A673 (cell line): ENCODE results near the gene MOSPD2. TPM values are rescaled to one million over a fixed set of nuclear protein-coding genes. Genes with fewer than 3 reads are reported as not detected.

ENCODE experiments used
- BruUV-seq: library from RNA; stranded (reverse); fragments of 400-500 nt; replicated peaks from 2 replicates; lab custom pipeline; 2021; lab: Mats Ljungman, UMichigan
- CTCF ChIA-PET: fragments of 300-600 bp; sonication (Branson Sonifier 250); formaldehyde crosslinking; loops from one replicate; lab custom pipeline; 2022; ENCODE audit warnings: antibody characterized with exemption; lab: Charles Lee
- POLR2A ChIA-PET: fragments of 300-600 bp; sonication (Branson Sonifier 250); formaldehyde crosslinking; loops from one replicate; lab custom pipeline; 2022; ENCODE audit warnings: antibody characterized with exemption; ENCODE audit not compliant: low non-redundant PET; lab: Charles Lee
- DNase-seq: peaks from one replicate; pipeline ENCODE4 v3.0.0-alpha.2; 2015; ENCODE audit warnings: low spot score
- H3K27ac ChIP-seq: fragments of 200-600 bp; sonication (generic); 2 replicates; pipeline ENCODE4 v1.5.1; 2016; ENCODE audit warnings: mixed run types, low read depth, mild to moderate bottlenecking, mixed read lengths, antibody characterized with exemption, low read length; ENCODE audit not compliant: poor library complexity, severe bottlenecking
- H3K27me3 ChIP-seq: fragments of 200-600 bp; sonication (generic); replicated peaks from 2 replicates; pipeline ENCODE4 v1.6.1; 2017; ENCODE audit warnings: mixed run types, low read depth, mild to moderate bottlenecking, mixed read lengths, antibody characterized with exemption, low read length; ENCODE audit not compliant: insufficient read depth, poor library complexity
- H3K36me3 ChIP-seq: fragments of 200-600 bp; sonication (generic); 2 replicates; pipeline ENCODE4 v1.6.1; 2016; ENCODE audit warnings: mixed run types, mild to moderate bottlenecking, mixed read lengths, antibody characterized with exemption, low read length; ENCODE audit not compliant: insufficient read depth, poor library complexity, severe bottlenecking
- H3K4me1 ChIP-seq: fragments of 200-600 bp; sonication (generic); 2 replicates; pipeline ENCODE4 v1.6.1; 2017; ENCODE audit warnings: mixed run types, mild to moderate bottlenecking, mixed read lengths, antibody characterized with exemption, low read length; ENCODE audit not compliant: insufficient read depth, poor library complexity, severe bottlenecking
- H3K4me3 ChIP-seq: fragments of 200-600 bp; sonication (generic); 2 replicates; pipeline ENCODE4 v1.5.1; 2016; ENCODE audit warnings: low read depth, mixed run types, mild to moderate bottlenecking, mixed read lengths, low read length; ENCODE audit not compliant: poor library complexity, severe bottlenecking
- H3K9me3 ChIP-seq: fragments of 200-600 bp; sonication (generic); 2 replicates; pipeline ENCODE4 v1.6.1; 2016; ENCODE audit warnings: mixed run types, low read depth, mild to moderate bottlenecking, mixed read lengths, antibody characterized with exemption, low read length; ENCODE audit not compliant: poor library complexity, severe bottlenecking
- EZH2 ChIP-seq: fragments of 200-600 bp; sonication (generic); IDR thresholded peaks from 2 replicates; pipeline ENCODE4 v1.6.1; 2017; ENCODE audit warnings: borderline replicate concordance, low read depth, mild to moderate bottlenecking, mixed read lengths, antibody characterized with exemption, low read length; ENCODE audit not compliant: poor library complexity, severe bottlenecking
- intact Hi-C: fragments of 100-400 bp; cut with micrococcal nuclease; formaldehyde crosslinking; loops from one replicate; pipeline ENCODE4 v1.10.0; 2022; ENCODE audit not compliant: unreplicated experiment
- total RNA-seq: library from RNA; stranded (reverse); gene quantifications from 2 replicates; pipeline ENCODE4 v1.2.3, GENCODE V29; 2021
- TF ChIP-seq, protein P1 (sequence below): fragments of 300-800, 200-600 bp; sonication (generic); conservative IDR thresholded peaks from 2 replicates; pipeline ENCODE4 v1.5.1; 2017; ENCODE audit warnings: low read depth, mild to moderate bottlenecking, antibody characterized with exemption, low read length, moderate library complexity, mixed read lengths

The MOSPD2 gene
- total RNA-seq, 1 experiment from 2014 or later = 11.5 TPM

DNA sequence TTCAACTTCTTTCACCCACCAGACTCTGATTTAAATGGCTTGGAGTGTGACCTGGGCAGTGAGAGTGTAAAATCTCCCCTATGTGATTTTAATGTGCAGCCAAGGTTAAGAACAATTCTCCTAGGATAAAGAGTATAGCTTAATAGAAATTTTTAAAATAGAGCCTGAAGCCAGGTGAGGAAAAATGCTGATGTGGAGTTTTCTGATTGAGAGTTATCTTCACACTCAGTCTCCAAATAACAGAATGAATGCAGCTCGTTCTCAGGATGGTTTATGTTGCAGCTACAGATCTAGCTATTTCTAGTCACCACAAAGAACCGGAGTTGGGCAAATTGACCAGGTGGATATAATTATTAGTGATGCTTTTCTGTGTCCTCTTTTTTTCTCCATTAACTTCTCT is 70.7 kb downstream of the MOSPD2 start:
- no peak for TF ChIP-seq EZH2
- TF ChIP-seq, protein P1, sequence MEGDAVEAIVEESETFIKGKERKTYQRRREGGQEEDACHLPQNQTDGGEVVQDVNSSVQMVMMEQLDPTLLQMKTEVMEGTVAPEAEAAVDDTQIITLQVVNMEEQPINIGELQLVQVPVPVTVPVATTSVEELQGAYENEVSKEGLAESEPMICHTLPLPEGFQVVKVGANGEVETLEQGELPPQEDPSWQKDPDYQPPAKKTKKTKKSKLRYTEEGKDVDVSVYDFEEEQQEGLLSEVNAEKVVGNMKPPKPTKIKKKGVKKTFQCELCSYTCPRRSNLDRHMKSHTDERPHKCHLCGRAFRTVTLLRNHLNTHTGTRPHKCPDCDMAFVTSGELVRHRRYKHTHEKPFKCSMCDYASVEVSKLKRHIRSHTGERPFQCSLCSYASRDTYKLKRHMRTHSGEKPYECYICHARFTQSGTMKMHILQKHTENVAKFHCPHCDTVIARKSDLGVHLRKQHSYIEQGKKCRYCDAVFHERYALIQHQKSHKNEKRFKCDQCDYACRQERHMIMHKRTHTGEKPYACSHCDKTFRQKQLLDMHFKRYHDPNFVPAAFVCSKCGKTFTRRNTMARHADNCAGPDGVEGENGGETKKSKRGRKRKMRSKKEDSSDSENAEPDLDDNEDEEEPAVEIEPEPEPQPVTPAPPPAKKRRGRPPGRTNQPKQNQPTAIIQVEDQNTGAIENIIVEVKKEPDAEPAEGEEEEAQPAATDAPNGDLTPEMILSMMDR = no peak
- ChIA-PET CTCF (no interaction called here), POLR2A (no interaction called here)
- no TSS peak for BruUV-seq
- no peak for DNase-seq
- no peaks in the 10 kb centered on the region for H3K4me1 ChIP-seq
- H3K27me3 ChIP-seq = no peaks in the 10 kb centered on the region
- intact Hi-C loops = no loop called here
- no peak overlapping the region for H3K27ac ChIP-seq
- no peaks in the 10 kb centered on the region for H3K9me3 ChIP-seq
- H3K4me3 ChIP-seq = no peak overlapping the region
- H3K36me3 ChIP-seq = no peaks in the 10 kb centered on the region

DNA sequence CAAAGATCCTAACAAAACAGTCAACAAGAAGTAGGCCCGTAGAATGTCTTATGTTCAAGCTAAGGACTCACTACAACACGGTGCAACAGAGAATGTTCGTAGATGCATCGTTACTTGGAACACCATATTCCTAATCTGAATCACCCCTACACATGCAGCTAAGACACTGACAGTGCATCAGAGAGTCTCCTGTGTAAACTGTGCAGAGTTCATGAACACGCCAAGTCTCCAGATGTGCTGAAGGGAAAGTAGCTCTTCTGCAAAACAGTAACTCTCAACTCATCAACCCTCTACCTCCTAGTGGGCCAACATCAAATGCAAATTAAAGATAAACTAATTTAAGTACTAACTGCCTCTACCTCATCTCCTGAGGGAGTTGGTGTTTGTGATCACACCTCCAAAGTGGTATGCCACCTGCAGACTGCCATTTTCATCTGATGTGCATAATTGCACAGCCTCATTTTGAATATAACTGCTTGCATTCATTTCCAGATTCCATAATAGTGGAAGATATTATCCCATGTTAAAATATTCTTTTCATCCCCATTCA is 73.5 kb downstream of the MOSPD2 start:
- Histone ChIP-seq H3K36me3 (no peaks in the 10 kb centered on the region), H3K27ac (no peak overlapping the region), H3K4me1 (no peaks in the 10 kb centered on the region), H3K4me3 (no peak overlapping the region), H3K27me3 (no peaks in the 10 kb centered on the region), H3K9me3 (no peaks in the 10 kb centered on the region)
- no TSS peak for BruUV-seq
- TF ChIP-seq EZH2 = no peak
- ChIA-PET POLR2A (no interaction called here), CTCF (no interaction called here)
- DNase-seq = no peak
- intact Hi-C loops = no loop called here

GRCh38 chrX:14948691-14949090 is 75.5 kb downstream of the MOSPD2 start:
- Histone ChIP-seq H3K4me1 (no peaks in the 10 kb centered on the region), H3K4me3 (no peak overlapping the region), H3K36me3 (no peaks in the 10 kb centered on the region), H3K27me3 (no peaks in the 10 kb centered on the region), H3K9me3 (no peaks in the 10 kb centered on the region), H3K27ac (no peak overlapping the region)
- no peak for DNase-seq
- TF ChIP-seq EZH2 = no peak
- TF ChIP-seq, protein P1 = no peak
- no TSS peak for BruUV-seq
- CTCF ChIA-PET = no interaction called here
- POLR2A ChIA-PET = no interaction called here
- intact Hi-C loops = no loop called here

GRCh38 chrX:14956813-14957582 is 83.8 kb downstream of the MOSPD2 start:
- Histone ChIP-seq H3K27ac (no peak overlapping the region), H3K4me3 (no peak overlapping the region), H3K27me3 (no peaks in the 10 kb centered on the region), H3K4me1 (no peaks in the 10 kb centered on the region), H3K9me3 (no peaks in the 10 kb centered on the region), H3K36me3 (no peaks in the 10 kb centered on the region)
- no peak for DNase-seq
- intact Hi-C loops = no loop called here
- POLR2A ChIA-PET = no interaction called here
- CTCF ChIA-PET = interaction anchor here (0.6 kb wide), 1 partner anchor 488 kb away, joined by 4 read pairs; no protein-coding TSS in a partner anchor
- no peak for TF ChIP-seq EZH2
- TF ChIP-seq, protein P1 = no peak
- no TSS peak for BruUV-seq
